ENCODE data around the gene HDAC4. TPM values are rescaled to one million over a fixed set of nuclear protein-coding genes. Genes with fewer than 3 reads are reported as not detected.

Gene HDAC4
- total and polyA plus RNA-seq, 9 of the 15 experiments (the other 6 are each of a cell fraction or from before 2014, with no cell fraction given), result 0.11 to 20.2 (median 4.0) TPM

DNA sequence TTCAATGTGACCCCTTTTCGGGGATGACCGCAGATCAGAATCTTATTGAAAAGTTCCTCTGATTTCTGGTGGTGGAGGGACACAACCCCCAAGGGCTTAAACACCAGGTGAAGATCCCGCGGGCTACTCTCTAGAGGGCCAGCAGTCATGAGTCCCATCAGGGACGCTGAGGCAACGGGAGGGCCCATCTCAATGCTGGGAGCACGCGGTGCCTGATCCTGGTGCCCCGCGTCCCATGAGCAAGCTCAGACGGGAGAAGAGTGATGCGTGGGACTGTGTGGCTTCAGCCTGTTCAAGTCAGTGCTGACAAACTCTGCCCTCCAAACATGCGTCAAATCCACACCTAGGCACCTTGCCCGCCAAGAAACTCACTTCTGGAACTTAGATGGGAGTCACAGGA is 328.0 kb downstream of the HDAC4 start (continued):
- TF ChIP-seq, protein P1, sequence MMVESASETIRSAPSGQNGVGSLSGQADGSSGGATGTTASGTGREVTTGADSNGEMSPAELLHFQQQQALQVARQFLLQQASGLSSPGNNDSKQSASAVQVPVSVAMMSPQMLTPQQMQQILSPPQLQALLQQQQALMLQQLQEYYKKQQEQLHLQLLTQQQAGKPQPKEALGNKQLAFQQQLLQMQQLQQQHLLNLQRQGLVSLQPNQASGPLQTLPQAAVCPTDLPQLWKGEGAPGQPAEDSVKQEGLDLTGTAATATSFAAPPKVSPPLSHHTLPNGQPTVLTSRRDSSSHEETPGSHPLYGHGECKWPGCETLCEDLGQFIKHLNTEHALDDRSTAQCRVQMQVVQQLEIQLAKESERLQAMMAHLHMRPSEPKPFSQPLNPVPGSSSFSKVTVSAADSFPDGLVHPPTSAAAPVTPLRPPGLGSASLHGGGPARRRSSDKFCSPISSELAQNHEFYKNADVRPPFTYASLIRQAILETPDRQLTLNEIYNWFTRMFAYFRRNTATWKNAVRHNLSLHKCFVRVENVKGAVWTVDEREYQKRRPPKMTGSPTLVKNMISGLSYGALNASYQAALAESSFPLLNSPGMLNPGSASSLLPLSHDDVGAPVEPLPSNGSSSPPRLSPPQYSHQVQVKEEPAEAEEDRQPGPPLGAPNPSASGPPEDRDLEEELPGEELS (CRISPR knock-in tag; IDR thresholded peaks at IDR 0.05; ENCODE audit: borderline replicate concordance), result no peak
- TF ChIP-seq, protein P2, sequence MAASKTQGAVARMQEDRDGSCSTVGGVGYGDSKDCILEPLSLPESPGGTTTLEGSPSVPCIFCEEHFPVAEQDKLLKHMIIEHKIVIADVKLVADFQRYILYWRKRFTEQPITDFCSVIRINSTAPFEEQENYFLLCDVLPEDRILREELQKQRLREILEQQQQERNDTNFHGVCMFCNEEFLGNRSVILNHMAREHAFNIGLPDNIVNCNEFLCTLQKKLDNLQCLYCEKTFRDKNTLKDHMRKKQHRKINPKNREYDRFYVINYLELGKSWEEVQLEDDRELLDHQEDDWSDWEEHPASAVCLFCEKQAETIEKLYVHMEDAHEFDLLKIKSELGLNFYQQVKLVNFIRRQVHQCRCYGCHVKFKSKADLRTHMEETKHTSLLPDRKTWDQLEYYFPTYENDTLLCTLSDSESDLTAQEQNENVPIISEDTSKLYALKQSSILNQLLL (CRISPR knock-in tag; IDR thresholded peaks at IDR 0.05; ENCODE audit: borderline replicate concordance), result no peak
- TF ChIP-seq, protein P3, sequence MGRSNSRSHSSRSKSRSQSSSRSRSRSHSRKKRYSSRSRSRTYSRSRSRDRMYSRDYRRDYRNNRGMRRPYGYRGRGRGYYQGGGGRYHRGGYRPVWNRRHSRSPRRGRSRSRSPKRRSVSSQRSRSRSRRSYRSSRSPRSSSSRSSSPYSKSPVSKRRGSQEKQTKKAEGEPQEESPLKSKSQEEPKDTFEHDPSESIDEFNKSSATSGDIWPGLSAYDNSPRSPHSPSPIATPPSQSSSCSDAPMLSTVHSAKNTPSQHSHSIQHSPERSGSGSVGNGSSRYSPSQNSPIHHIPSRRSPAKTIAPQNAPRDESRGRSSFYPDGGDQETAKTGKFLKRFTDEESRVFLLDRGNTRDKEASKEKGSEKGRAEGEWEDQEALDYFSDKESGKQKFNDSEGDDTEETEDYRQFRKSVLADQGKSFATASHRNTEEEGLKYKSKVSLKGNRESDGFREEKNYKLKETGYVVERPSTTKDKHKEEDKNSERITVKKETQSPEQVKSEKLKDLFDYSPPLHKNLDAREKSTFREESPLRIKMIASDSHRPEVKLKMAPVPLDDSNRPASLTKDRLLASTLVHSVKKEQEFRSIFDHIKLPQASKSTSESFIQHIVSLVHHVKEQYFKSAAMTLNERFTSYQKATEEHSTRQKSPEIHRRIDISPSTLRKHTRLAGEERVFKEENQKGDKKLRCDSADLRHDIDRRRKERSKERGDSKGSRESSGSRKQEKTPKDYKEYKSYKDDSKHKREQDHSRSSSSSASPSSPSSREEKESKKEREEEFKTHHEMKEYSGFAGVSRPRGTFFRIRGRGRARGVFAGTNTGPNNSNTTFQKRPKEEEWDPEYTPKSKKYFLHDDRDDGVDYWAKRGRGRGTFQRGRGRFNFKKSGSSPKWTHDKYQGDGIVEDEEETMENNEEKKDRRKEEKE (IDR thresholded peaks at IDR 0.05; ENCODE audit: borderline replicate concordance in 1 of 2, control insufficient read depth in 1 of 2, low read depth in 2 of 2, low read length in 1 of 2), result no peak
- TF ChIP-seq NFIX (CRISPR knock-in tag; IDR thresholded peaks at IDR 0.05; ENCODE audit: low read depth) (no peak), FOXM1 (IDR thresholded peaks at IDR 0.05; ENCODE audit: low read depth) (no peak), FOXM1 (CRISPR knock-in tag; IDR thresholded peaks at IDR 0.05; ENCODE audit: low read depth) (no peak), ZNF431 (CRISPR knock-in tag; IDR thresholded peaks at IDR 0.05) (no peak), ZNF146 (CRISPR knock-in tag; IDR thresholded peaks at IDR 0.05; ENCODE audit: unreplicated experiment) (no peak)
- TF ChIP-seq, protein P4, sequence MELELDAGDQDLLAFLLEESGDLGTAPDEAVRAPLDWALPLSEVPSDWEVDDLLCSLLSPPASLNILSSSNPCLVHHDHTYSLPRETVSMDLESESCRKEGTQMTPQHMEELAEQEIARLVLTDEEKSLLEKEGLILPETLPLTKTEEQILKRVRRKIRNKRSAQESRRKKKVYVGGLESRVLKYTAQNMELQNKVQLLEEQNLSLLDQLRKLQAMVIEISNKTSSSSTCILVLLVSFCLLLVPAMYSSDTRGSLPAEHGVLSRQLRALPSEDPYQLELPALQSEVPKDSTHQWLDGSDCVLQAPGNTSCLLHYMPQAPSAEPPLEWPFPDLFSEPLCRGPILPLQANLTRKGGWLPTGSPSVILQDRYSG (tag; conservative IDR thresholded peaks at IDR 0.05; ENCODE audit: low read depth), result no peak
- TF ChIP-seq, protein P5, sequence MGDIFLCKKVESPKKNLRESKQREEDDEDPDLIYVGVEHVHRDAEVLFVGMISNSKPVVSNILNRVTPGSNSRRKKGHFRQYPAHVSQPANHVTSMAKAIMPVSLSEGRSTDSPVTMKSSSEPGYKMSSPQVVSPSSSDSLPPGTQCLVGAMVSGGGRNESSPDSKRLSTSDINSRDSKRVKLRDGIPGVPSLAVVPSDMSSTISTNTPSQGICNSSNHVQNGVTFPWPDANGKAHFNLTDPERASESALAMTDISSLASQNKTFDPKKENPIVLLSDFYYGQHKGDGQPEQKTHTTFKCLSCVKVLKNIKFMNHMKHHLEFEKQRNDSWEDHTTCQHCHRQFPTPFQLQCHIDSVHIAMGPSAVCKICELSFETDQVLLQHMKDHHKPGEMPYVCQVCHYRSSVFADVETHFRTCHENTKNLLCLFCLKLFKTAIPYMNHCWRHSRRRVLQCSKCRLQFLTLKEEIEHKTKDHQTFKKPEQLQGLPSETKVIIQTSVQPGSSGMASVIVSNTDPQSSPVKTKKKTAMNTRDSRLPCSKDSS (IDR thresholded peaks at IDR 0.05; ENCODE audit: low read depth, partially characterized antibody), result no peak
- TF ChIP-seq, protein P6, sequence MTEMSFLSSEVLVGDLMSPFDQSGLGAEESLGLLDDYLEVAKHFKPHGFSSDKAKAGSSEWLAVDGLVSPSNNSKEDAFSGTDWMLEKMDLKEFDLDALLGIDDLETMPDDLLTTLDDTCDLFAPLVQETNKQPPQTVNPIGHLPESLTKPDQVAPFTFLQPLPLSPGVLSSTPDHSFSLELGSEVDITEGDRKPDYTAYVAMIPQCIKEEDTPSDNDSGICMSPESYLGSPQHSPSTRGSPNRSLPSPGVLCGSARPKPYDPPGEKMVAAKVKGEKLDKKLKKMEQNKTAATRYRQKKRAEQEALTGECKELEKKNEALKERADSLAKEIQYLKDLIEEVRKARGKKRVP (CRISPR knock-in tag; IDR thresholded peaks at IDR 0.05), result no peak
- TF ChIP-seq, protein P7, sequence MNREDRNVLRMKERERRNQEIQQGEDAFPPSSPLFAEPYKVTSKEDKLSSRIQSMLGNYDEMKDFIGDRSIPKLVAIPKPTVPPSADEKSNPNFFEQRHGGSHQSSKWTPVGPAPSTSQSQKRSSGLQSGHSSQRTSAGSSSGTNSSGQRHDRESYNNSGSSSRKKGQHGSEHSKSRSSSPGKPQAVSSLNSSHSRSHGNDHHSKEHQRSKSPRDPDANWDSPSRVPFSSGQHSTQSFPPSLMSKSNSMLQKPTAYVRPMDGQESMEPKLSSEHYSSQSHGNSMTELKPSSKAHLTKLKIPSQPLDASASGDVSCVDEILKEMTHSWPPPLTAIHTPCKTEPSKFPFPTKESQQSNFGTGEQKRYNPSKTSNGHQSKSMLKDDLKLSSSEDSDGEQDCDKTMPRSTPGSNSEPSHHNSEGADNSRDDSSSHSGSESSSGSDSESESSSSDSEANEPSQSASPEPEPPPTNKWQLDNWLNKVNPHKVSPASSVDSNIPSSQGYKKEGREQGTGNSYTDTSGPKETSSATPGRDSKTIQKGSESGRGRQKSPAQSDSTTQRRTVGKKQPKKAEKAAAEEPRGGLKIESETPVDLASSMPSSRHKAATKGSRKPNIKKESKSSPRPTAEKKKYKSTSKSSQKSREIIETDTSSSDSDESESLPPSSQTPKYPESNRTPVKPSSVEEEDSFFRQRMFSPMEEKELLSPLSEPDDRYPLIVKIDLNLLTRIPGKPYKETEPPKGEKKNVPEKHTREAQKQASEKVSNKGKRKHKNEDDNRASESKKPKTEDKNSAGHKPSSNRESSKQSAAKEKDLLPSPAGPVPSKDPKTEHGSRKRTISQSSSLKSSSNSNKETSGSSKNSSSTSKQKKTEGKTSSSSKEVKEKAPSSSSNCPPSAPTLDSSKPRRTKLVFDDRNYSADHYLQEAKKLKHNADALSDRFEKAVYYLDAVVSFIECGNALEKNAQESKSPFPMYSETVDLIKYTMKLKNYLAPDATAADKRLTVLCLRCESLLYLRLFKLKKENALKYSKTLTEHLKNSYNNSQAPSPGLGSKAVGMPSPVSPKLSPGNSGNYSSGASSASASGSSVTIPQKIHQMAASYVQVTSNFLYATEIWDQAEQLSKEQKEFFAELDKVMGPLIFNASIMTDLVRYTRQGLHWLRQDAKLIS (CRISPR knock-in tag; IDR thresholded peaks at IDR 0.05), result no peak
